ENCODE measurements around the gene COG3. TPM values are rescaled to one million over a fixed set of nuclear protein-coding genes. Genes with fewer than 3 reads are reported as not detected.

Gene COG3
- total and polyA plus RNA-seq, 2 of the 13 experiments (the other 11 are each of a cell fraction or from before 2014, with no cell fraction given) = 37.8 to 47.5 TPM

GRCh38 chr13:45546410-45546765, 81.6 kb downstream of the COG3 start:
- Histone ChIP-seq H3K27ac (ENCODE audit: extremely low read length, insufficient read depth, low read length) (no peak overlapping the region), H3K27me3 (ENCODE audit: control insufficient read depth in 1 of 2, insufficient read depth in 2 of 2, low read length in 2 of 2) (no peaks in the 10 kb centered on the region), H3K4me3 (replicated peaks in 1 of 3; ENCODE audit: insufficient read depth in 1 of 3, low read depth in 2 of 3, low read length in 3 of 3) (no peak overlapping the region), H3K9me3 (ENCODE audit: low read length) (no peaks in the 10 kb centered on the region), H3K4me1 (ENCODE audit: insufficient read depth, low read length) (peaks cover 12% of the 10 kb centered on the region), H4K20me1 (ENCODE audit: insufficient read depth, low read length) (no peaks in the 10 kb centered on the region), H3K4me2 (ENCODE audit: low read depth, low read length) (no peak overlapping the region), H3K9ac (ENCODE audit: insufficient read depth, low read depth, low read length) (no peak overlapping the region), H3K79me2 (ENCODE audit: insufficient read depth, low read length) (no peaks in the 10 kb centered on the region), H2AFZ (ENCODE audit: low read length) (no peak overlapping the region), H3K36me3 (replicated peaks in 1 of 2; ENCODE audit: control insufficient read depth in 1 of 2, insufficient read depth in 2 of 2, low read length in 2 of 2) (no peaks in the 10 kb centered on the region)
- WGBS (ENCODE audit: low lambda C conversion rate) = 59% methylated on average over 8 of the region's 8 CpGs
- FAIRE-seq (no peak), DNase-seq (ENCODE audit: low spot score) (no peak), ATAC-seq (no peak)
- CTCF ChIA-PET (ENCODE audit: low intra/inter-chr PET ratio, low total read pairs) = no interaction called here
- BruUV-seq (replicated peaks) = no TSS peak
- in situ Hi-C loops (cut with HindIII; ENCODE audit: extremely low pct_ligation_motif_present, low pct_unique_long_range_greater_than_20kb) = no loop called here
- POLR2A ChIA-PET = no interaction called here
- no peak for TF ChIP-seq NR2C2 (CRISPR knock-in tag; IDR thresholded peaks at IDR 0.05; ENCODE audit: borderline replicate concordance)
- TF ChIP-seq, protein P1, sequence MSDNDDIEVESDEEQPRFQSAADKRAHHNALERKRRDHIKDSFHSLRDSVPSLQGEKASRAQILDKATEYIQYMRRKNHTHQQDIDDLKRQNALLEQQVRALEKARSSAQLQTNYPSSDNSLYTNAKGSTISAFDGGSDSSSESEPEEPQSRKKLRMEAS (IDR thresholded peaks at IDR 0.05) = no peak
- no peak for TF ChIP-seq YY1 (IDR thresholded peaks at IDR 0.05; ENCODE audit: insufficient read depth, insufficient replicate concordance, low read depth, low read length)
- no peak for TF ChIP-seq ZNF331 (CRISPR knock-in tag; IDR thresholded peaks at IDR 0.05)
- intact Hi-C loops (cut with micrococcal nuclease; ENCODE audit: unreplicated experiment) = no loop called here

DNA sequence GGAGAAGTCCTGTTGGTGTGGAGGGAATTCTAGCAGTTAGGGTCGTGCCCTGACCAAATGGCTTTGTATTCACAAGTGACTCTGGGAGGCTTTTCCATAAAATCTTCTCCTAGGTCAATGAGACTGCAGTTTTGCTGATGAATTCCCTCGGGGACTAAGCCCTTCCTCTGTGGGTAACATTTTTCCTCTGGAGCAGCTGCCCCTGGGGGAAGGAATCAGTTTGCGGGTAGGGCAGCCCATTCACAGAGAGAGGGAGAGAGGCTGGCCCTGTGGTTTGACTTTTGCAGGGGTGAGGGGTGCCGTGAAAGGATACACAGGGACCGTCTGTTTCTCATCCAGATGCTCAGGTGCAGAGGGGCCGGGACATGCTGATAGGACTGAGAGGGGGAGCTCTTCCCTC, 83.5 kb downstream of the COG3 start:
- Histone ChIP-seq H3K4me2 (ENCODE audit: low read depth, low read length) (no peak overlapping the region), H3K27ac (ENCODE audit: extremely low read length, insufficient read depth, low read length) (no peak overlapping the region), H3K4me3 (replicated peaks in 1 of 3; ENCODE audit: insufficient read depth in 1 of 3, low read depth in 2 of 3, low read length in 3 of 3) (no peak overlapping the region), H3K4me1 (ENCODE audit: insufficient read depth, low read length) (peaks cover 12% of the 10 kb centered on the region), H3K27me3 (ENCODE audit: control insufficient read depth in 1 of 2, insufficient read depth in 2 of 2, low read length in 2 of 2) (no peaks in the 10 kb centered on the region), H4K20me1 (ENCODE audit: insufficient read depth, low read length) (no peaks in the 10 kb centered on the region), H2AFZ (ENCODE audit: low read length) (no peak overlapping the region), H3K9ac (ENCODE audit: insufficient read depth, low read depth, low read length) (no peak overlapping the region), H3K79me2 (ENCODE audit: insufficient read depth, low read length) (no peaks in the 10 kb centered on the region), H3K36me3 (replicated peaks in 1 of 2; ENCODE audit: control insufficient read depth in 1 of 2, insufficient read depth in 2 of 2, low read length in 2 of 2) (no peaks in the 10 kb centered on the region), H3K9me3 (ENCODE audit: low read length) (no peaks in the 10 kb centered on the region)
- in situ Hi-C loops (cut with HindIII; ENCODE audit: extremely low pct_ligation_motif_present, low pct_unique_long_range_greater_than_20kb) = no loop called here
- 15% methylated on average over 6 of the region's 6 CpGs for WGBS (ENCODE audit: low lambda C conversion rate)
- no TSS peak for BruUV-seq (replicated peaks)
- DNase-seq (ENCODE audit: low spot score) (no peak), ATAC-seq (no peak), FAIRE-seq (no peak)
- POLR2A ChIA-PET = no interaction called here
- CTCF ChIA-PET (ENCODE audit: low intra/inter-chr PET ratio, low total read pairs) = no interaction called here
- intact Hi-C loops (cut with micrococcal nuclease; ENCODE audit: unreplicated experiment) = no loop called here
- TF ChIP-seq ZMAT3 (CRISPR knock-in tag; conservative IDR thresholded peaks at IDR 0.05) (no peak), FOSL1 (CRISPR knock-in tag; IDR thresholded peaks at IDR 0.05; ENCODE audit: borderline replicate concordance) (no peak), LRRFIP1 (CRISPR knock-in tag; conservative IDR thresholded peaks at IDR 0.05) (no peak), ZNF713 (CRISPR knock-in tag; IDR thresholded peaks at IDR 0.05) (no peak), ZNF614 (CRISPR knock-in tag; IDR thresholded peaks at IDR 0.05; ENCODE audit: borderline replicate concordance) (no peak), ZNF580 (CRISPR knock-in tag; IDR thresholded peaks at IDR 0.05; ENCODE audit: borderline replicate concordance, low read depth) (no peak), ZNF597 (CRISPR knock-in tag; IDR thresholded peaks at IDR 0.05) (no peak), DNMT1 (CRISPR knock-in tag; IDR thresholded peaks at IDR 0.05) (no peak), KAT7 (CRISPR knock-in tag; IDR thresholded peaks at IDR 0.05; ENCODE audit: borderline replicate concordance) (no peak), MEF2D (CRISPR knock-in tag; IDR thresholded peaks at IDR 0.05) (no peak), ZSCAN9 (CRISPR knock-in tag; IDR thresholded peaks at IDR 0.05; ENCODE audit: borderline replicate concordance) (no peak), ZNF317 (CRISPR knock-in tag; IDR thresholded peaks at IDR 0.05) (no peak)
- TF ChIP-seq, protein P2, sequence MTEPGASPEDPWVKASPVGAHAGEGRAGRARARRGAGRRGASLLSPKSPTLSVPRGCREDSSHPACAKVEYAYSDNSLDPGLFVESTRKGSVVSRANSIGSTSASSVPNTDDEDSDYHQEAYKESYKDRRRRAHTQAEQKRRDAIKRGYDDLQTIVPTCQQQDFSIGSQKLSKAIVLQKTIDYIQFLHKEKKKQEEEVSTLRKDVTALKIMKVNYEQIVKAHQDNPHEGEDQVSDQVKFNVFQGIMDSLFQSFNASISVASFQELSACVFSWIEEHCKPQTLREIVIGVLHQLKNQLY (CRISPR knock-in tag; IDR thresholded peaks at IDR 0.05) = no peak
